ENCODE data around the gene MIER1.
"Not testable (repeated sequence)": the region's sequence is repeated elsewhere in the genome, so short reads cannot be mapped to it uniquely, and the experiment has no call there.

MIER1 gene

GRCh38 chr1:66937529-66938234 lies 12.9 kb downstream of the MIER1 start:
- DNase-seq (ENCODE audit: low read depth in 3 of 3), result no peak

GRCh38 chr1:66938613-66939012 lies 13.8 kb downstream of the MIER1 start:
- no peak for DNase-seq (ENCODE audit: low read depth in 3 of 3)

- DNase-seq (ENCODE audit: low read depth in 3 of 3), result no peak
Observed at GRCh38 chr1:66940981-66941380, 16.2 kb downstream of the MIER1 start.

GRCh38 chr1:66943361-66943969 lies 18.7 kb downstream of the MIER1 start:
- no peak for DNase-seq (ENCODE audit: low read depth in 3 of 3)

- DNase-seq (ENCODE audit: low read depth in 3 of 3), result no peak
Observed at GRCh38 chr1:66944330-66945274, 19.8 kb downstream of the MIER1 start.

- no peak for DNase-seq (ENCODE audit: low read depth in 3 of 3)
Observed at GRCh38 chr1:66945316-66945715, 20.5 kb downstream of the MIER1 start.

GRCh38 chr1:66947267-66947666 lies 22.5 kb downstream of the MIER1 start:
- no peak for DNase-seq (ENCODE audit: low read depth in 3 of 3)

GRCh38 chr1:66951513-66951912 lies 26.7 kb downstream of the MIER1 start:
- no peak for DNase-seq (ENCODE audit: low read depth in 3 of 3)

- DNase-seq (ENCODE audit: low read depth in 3 of 3), result no peak
Observed at GRCh38 chr1:66954208-66954607, 29.4 kb downstream of the MIER1 start.

- no peak for DNase-seq (ENCODE audit: low read depth in 3 of 3)
Observed at GRCh38 chr1:66957938-66958337, 33.1 kb downstream of the MIER1 start.

- DNase-seq (ENCODE audit: low read depth in 3 of 3), result not testable (repeated sequence)
Observed at GRCh38 chr1:66966188-66966873, 41.5 kb downstream of the MIER1 start.

- no peak for DNase-seq (ENCODE audit: low read depth in 3 of 3)
Observed at GRCh38 chr1:66968574-66968973, 43.8 kb downstream of the MIER1 start.

- DNase-seq (ENCODE audit: low read depth in 3 of 3), result no peak
Observed at GRCh38 chr1:66978201-66978600, 53.4 kb downstream of the MIER1 start.

GRCh38 chr1:66979621-66980020 lies 54.8 kb downstream of the MIER1 start:
- DNase-seq (ENCODE audit: low read depth in 3 of 3), result not testable (repeated sequence)

- DNase-seq (ENCODE audit: low read depth in 3 of 3), result no peak
Observed at GRCh38 chr1:66980745-66981367, 56.1 kb downstream of the MIER1 start.

GRCh38 chr1:66981679-66982078 lies 56.9 kb downstream of the MIER1 start:
- DNase-seq (ENCODE audit: low read depth in 3 of 3), result peak in 2 of 3 experiments; percentile 10 to 22

- DNase-seq (ENCODE audit: low read depth in 3 of 3), result no peak
Observed at GRCh38 chr1:66982561-66983260, 57.9 kb downstream of the MIER1 start.

- no peak for DNase-seq (ENCODE audit: low read depth in 3 of 3)
Observed at GRCh38 chr1:66984491-66984890, 59.7 kb downstream of the MIER1 start.

- no peak for DNase-seq (ENCODE audit: low read depth in 3 of 3)
Observed at GRCh38 chr1:66985835-66986234, 61.0 kb downstream of the MIER1 start.

GRCh38 chr1:66993076-66993475 lies 68.3 kb downstream of the MIER1 start:
- no peak for DNase-seq (ENCODE audit: low read depth in 3 of 3)

Measured in stimulated activated CD4-positive, alpha-beta T cell treated with anti-CD3 and anti-CD28 coated beads, TNF-alpha, amount 100 ng/mL, for 4 hours (primary cell).